NCI-H1105 (cell line): ENCODE data around the gene ECT2L.

Source experiments
- DNase-seq: peaks from one replicate; lab custom pipeline; 2025; lab: John Stamatoyannopoulos, UW

The ECT2L gene

DNA sequence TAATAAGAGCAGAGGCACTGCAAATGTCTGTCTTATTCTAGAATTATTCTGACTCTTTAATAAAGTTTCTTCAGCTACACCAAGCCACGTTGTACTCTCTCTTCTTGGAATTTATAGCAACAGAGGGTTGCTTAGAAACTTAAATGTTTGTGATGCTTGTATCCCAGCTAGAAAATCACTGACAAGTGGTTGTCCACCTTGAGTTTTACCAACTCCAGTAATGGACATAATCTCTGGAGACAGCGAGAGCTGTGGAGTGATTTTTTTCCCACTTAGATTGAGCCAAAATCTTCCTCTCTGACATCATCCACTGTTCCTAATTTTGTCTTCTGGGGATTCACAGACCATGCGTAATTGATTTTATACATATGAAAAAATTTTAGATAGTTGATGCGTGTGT lies 8.0 kb downstream of the ECT2L start:
- DNase-seq, result no peak

DNA sequence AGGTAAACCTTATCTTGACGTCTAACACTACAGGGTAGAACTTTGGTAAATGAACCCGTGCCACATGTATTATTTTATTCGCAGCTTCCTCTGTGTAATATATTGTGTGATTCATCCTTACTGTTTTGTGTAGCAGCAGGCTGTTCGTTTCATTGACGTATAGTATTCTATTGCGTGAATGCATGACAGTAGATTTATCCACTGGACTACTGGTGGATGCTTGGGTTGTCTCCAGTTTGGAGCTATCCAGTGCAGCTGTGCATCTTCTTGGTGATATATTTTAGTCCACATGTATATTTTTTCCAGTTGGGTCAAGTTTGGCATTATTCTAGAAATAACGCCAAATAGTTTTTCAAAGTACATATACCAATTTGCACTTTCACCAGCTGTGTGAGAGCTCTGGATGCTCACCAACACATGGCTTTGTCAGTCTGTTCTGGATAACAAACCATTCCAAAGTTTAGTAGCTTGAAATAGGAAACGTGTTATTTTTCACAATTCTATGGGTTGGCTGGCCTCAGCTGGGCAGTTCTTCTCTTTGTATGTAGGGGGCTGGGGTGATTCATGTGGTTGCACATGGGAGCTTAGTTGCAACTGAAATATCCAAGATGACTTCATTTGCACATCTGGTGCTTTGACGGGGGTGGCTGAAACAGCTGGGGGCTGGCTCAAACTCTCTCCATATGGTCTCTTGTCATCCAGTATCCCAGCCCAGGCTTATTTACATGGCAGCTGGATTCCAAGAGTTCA lies 9.3 kb downstream of the ECT2L start:
- no peak for DNase-seq

DNA sequence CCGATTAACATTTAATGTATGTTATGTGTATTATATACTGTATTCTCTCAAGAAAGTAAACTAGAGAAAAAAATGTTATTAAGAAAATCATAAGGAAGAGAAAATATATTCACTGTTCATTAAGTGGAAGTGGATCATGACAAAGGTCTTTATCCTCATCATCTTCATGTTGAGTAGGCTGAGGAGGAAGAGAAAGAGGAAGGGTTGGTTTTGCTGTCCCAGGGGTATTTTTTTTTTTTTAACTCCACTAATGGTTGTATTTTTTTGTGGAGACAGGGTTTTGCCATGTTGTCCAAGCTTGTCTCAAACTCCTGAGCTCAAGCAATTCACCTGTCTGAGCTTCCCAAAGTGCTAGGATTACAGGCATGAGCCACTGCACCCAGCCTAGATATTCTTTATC lies 11.0 kb downstream of the ECT2L start:
- DNase-seq, result no peak

- no peak for DNase-seq
Observed at GRCh38 chr6:138809677-138810076, 13.8 kb downstream of the ECT2L start.

DNA sequence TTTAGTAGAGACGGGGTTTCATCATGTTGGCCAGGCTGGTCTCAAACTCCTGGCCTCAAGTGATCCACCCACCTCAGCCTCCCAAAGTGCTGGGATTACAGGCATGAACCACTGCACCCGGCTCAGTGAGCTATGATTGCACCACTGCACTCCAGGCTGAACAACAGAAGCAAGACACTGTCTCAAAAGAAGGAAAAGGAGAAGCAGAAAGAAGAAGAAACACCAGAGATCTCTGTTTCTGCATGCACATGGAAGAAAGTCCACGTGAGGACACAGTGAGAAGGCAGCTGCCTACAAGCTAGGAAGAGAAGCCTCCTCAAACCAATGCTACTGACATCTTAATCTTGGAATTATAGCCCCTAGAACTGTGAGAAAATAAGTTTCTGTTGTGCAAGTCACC lies 16.0 kb downstream of the ECT2L start:
- no peak for DNase-seq

GRCh38 chr6:138814179-138814834 lies 18.4 kb downstream of the ECT2L start:
- DNase-seq, result peak; percentile 93

GRCh38 chr6:138815221-138815620 lies 19.3 kb downstream of the ECT2L start:
- DNase-seq, result no peak

DNA sequence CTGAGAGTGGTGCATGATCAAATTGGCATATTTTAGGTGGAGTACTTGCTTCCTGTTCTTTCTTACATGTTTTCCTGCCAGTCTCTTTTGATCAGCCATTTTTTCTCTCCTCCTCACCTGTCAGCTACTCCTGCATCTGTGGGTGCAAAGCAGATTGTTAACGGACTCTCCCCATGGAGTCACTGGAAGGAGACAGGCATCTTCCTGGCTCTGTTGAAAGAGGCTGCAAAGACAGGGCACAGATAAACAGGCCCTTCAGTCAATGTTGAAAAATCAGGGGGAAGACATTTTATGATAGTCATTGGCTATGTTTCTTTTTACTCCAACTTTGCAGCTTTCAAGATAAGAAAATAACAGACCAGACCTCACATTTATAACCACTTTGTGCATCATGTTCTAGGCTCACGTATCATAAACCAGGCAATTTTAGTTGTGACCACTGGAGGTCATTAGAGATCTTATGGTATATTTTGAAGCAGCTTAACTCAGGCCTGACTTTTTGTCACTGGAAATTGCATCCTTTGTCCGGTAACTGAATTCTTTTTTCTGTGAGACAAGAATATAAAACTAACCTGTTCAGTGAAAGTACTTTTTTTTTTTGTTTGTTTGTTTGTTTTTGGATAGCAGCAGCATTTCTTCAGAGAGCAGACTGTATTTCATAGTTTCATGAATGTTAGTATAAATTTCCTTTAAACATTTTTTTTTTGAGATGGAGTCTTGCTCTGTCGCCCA lies 20.1 kb downstream of the ECT2L start:
- DNase-seq, result peak; percentile 63

DNA sequence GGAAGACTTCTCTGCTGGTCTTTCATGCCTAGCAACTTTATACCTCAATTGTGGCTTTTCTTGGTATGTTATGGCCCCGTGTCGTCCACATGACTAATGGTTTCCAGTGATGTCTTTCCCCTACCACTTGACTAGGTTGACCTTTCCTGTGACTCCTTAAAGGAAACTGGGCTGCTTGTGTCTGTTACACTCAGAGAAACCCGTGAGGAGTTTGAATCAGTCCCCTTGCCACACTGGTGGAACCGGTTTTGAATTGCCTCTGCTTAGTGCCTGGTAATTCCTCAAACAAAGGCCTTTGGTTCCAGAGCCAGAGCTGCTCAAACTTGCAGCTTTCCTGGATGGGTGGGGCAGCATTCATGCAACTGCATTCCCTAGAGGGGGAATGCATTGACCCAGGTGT lies 21.9 kb downstream of the ECT2L start:
- DNase-seq, result peak; percentile 90

DNA sequence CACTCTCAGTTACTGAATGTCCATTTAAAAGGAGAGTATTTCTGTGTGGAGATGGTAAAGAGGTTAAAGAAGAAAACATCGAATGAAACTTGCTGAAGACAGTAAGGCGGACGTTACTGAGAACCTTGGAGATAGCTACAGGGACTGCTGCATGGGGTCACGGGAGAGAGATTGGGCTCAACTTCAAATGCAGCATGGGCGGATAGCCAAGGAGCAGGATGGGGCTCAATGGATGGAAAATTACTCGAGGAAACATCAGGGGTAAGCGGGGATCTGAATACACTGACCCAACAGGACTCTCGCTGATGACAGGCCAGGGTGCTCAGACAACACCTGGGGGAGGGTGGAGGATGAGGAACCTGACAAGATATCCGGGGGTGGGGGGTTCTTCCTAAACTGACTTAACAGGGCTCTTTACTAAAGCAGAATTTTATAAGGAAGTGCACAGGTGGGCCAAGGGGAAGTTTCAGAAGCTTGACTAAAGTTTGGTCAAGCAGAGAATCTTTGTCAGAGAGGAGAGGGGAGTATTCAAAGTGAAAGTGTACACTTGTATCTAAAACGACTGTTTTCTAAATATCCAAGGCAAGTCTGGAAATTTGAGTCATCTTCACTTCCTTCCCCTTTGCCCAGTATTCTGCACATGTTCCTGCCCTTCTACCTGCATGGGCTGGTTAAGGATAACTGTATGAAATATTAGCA lies 22.8 kb downstream of the ECT2L start:
- no peak for DNase-seq

DNA sequence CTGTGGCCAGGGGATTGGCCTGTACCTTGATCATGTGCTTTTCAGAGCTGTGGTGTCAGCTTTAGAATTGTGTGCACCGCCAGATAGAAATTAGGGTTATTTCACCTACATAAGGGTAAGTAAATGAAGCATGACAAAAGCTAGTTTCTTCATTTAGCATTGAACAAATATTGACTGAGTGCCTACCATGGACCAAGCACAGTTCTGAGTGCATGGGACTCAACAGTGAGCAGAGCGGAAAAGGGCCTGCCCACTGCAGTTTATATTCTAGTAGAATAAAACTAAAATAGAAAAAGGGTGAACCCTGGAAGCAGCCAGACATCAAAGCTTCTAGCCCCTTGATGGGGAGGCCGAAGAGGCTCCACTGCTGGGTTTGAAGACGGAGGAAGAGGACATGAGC lies 25.6 kb downstream of the ECT2L start:
- no peak for DNase-seq

DNA sequence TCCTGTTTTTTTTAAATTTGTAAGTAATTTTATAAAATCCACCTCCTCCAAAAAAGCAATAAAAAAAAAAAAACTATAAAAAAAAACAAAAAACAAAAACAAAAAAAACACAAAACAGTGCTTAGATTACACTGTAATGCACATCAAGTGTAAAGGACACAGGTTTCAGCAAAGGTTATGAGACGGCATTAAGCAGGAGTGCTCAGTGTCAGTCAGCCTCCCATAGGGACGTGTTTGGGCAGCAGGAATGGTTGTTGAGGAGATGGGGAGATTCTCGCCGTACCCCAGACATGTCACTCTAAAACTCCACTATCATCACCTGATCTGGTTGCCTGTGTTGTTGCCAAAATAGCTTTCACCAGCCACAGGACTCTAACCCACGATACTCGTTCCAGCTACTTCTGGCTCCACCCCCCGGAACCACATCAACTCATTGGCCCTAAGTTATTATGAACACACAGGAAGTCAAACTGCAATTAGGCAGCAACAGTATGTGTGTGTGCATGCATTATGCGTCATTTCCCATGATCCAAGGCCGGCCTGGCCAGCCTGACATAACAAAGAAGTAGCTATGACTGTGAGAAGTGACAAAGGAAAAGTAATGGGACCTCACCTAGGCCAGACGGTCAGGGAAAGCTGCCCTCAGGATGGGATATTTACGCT lies 28.7 kb downstream of the ECT2L start:
- DNase-seq, result no peak

DNA sequence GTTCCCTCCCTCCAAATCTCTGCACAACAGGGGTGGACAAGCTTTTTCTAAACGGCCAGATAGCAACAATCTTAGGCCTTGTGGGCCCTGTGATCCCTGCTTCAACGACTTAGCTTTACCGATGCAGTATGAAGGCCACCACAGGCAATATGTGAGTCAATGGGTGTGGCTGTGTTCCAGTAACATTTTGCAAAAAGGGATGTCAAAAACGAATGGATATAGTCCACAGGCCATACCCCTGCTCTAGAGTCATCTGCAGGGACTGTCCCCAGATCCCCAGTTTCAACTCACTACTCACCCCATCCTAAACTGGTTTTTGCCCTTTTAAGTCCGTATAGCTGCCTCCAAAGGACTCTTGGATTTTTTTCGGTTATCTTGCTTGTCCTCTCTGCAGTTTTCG lies 34.4 kb downstream of the ECT2L start:
- no peak for DNase-seq

GRCh38 chr6:138832182-138832581 lies 36.3 kb downstream of the ECT2L start:
- no peak for DNase-seq

DNA sequence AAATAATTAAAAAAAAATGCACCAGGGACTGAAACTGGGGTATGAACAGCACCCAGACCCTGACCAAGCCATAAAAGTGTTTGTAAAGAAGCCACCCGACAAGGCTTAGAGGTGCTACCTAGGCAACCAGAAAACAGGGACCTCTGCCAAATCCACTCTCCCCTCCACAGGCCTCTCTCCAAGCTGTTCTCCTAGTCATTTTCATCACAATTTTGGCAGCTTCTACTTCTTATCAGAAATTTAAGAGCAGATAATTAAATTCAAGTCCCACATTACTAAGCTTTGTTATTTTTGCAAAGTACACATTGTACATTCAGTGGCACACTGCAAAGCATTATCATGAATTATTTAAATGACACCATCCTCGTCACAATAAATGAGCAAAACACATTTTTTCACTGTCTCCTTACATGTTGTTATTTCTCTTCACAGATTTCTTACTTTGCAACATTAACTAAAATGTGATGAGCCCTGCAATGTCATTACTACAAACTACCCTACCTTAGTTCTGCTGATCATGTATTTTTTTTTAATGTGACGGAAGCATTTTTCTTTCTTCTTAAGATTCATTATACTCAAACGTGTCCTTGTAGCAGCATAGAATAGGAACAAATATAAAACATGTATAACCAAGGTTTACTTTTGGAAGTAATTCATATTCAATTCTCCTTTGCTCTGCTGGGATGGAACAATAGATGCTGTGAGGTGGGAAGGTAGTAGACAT lies 38.1 kb downstream of the ECT2L start:
- peak; percentile 91 for DNase-seq

- DNase-seq, result no peak
Observed at GRCh38 chr6:138837246-138837645, 41.4 kb downstream of the ECT2L start.

GRCh38 chr6:138844192-138844591 lies 48.3 kb downstream of the ECT2L start:
- DNase-seq, result peak; percentile 89

- no peak for DNase-seq
Observed at GRCh38 chr6:138847884-138848283, 52.0 kb downstream of the ECT2L start.

DNA sequence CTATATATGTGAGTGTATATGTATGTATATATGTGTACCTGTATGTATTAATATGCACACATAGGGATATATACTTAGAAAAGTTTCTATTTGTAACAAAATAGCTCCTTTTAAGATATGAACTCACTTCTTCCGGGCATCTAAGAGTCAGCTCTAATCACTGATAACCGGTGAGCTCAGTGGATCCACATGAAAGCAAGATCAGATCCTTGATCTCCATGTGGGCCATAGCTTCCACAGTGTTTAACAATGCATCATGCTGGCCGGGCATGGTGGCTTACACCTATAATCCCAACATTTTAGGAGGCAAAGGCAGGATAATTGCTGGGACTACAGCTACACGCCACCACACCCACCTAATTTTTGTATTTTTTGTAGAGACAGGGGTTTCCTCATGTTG lies 52.6 kb downstream of the ECT2L start:
- DNase-seq, result no peak

DNA sequence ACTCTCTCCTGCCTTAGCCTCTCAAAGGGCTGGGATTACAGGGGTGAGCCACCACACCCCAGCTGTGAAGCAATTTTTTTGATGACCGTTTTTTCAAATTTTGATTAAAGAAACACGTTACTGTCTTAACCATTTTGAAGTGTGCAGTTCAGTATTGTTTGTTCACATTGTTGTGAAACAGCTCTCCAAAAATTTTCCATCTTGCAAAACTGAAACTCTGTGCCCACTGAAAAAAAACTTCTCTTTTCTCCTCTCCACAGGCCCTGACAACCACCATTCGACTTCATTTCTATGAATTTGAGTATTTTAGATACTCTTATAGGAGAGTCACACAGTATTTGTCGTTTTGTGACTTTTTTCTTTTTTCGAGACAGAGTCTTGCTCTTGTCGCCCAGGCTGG lies 53.9 kb downstream of the ECT2L start:
- no peak for DNase-seq

DNA sequence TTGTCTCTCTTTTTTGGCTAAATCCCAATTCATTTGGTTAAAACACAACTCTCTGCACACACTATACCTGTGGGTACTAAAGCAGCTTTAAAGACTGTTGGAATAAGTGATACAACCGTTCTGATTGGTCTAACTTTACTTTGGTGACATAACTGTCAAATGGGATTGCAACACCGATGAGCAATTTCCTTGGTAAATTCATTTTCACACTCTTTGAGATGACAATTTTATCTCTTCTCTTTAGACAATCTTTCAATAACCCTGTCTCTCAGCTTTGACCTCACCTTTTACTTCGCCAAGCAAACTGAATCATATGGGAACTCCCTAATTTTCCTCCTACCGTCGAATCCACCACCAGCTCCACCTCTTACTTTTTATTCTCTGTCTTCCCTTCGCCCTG lies 60.8 kb downstream of the ECT2L start:
- no peak for DNase-seq
